RWPE1 (cell line): Measurements from ENCODE around the gene AKAP7.

Experiments
- CTCF ChIA-PET: fragments of 350-600 bp; sonication (Branson Sonifier 250); formaldehyde crosslinking; extraction: SDS; loops from one replicate; lab custom pipeline; 2021; lab: Yijun Ruan, JAX
- POLR2A ChIA-PET: fragments of 400-600 bp; formaldehyde crosslinking; extraction: SDS; loops from one replicate; lab custom pipeline; 2020; ENCODE audit warnings: antibody characterized with exemption; ENCODE audit not compliant: low non-redundant PET; lab: Yijun Ruan, JAX
- DNase-seq: peaks from one replicate; pipeline ENCODE4 v3.0.0; 2012; ENCODE audit warnings: low spot score
- H3K27ac ChIP-seq: fragments of 450-650 bp; 2 replicates; pipeline ENCODE4 v1.5.1; 2017
- TF ChIP-seq, protein P1 (sequence below): fragments of 450-650 bp; conservative IDR thresholded peaks from 2 replicates; pipeline ENCODE4 v1.5.1; 2017; ENCODE audit warnings: low read depth, mild to moderate bottlenecking

Gene AKAP7

DNA sequence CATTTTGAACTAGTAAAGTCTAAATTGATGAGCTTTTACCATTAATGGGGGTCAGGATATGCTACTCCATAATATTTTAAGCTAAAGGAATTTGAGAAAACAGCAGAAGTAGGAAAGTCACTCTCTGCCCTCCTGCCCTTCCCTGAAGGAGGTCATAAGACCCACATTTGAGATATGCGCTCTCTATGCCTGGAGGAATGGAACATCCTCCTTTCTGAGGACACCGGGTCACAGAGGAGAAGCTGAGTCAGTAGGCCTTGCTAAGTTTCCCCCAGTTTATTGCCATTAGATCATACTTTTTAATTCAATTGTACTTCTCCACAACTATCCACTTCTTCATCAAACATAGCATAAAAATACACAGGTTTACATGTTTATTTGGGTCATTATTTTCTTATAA lies 40.3 kb downstream of the AKAP7 start:
- CTCF ChIA-PET: no interaction called here
- TF ChIP-seq, protein P1, sequence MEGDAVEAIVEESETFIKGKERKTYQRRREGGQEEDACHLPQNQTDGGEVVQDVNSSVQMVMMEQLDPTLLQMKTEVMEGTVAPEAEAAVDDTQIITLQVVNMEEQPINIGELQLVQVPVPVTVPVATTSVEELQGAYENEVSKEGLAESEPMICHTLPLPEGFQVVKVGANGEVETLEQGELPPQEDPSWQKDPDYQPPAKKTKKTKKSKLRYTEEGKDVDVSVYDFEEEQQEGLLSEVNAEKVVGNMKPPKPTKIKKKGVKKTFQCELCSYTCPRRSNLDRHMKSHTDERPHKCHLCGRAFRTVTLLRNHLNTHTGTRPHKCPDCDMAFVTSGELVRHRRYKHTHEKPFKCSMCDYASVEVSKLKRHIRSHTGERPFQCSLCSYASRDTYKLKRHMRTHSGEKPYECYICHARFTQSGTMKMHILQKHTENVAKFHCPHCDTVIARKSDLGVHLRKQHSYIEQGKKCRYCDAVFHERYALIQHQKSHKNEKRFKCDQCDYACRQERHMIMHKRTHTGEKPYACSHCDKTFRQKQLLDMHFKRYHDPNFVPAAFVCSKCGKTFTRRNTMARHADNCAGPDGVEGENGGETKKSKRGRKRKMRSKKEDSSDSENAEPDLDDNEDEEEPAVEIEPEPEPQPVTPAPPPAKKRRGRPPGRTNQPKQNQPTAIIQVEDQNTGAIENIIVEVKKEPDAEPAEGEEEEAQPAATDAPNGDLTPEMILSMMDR: no peak
- DNase-seq: no peak
- H3K27ac ChIP-seq: no peak overlapping the region
- POLR2A ChIA-PET: no interaction called here

DNA sequence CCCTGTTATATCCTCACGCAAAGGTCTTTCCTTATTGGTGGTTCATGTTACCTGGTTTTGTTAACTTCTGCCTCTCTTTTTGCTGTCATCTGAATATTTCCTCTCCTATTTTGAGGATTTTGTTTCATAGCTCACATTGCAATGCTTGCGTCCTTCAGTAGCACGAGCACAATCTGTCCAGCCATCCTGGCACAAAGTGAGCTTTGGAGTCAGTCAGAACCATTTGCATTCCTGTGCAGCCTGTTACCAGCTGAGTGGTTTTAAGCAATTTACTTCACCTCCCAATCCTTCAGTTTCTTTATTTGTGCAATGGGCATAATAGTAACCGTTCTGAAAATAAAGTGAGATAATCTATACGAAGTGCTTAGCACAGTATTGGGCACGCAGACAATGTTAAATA lies 42.7 kb downstream of the AKAP7 start:
- no peak for DNase-seq
- POLR2A ChIA-PET: no interaction called here
- CTCF ChIA-PET: no interaction called here
- TF ChIP-seq, protein P1: no peak
- H3K27ac ChIP-seq: no peak overlapping the region

DNA sequence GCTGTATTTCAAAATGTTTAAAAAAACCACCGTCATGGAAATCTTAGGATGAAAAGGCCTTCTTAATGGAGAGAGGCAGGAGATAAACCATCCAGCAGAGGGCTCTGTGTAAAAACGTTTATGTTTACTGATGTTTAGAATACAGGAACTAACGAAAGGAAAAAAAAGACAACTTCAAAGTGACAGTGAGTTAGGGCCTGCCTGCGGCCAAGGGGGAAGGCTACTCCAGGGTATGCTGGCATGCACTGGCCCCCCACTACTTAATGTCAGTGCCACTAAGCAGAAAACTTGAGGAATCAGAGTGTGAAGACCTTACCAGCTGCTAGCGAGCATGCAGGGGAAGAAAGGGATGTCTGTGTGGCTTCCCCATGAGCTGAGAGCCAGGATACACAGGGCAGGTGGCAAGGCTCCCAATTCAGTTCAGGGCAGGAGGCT lies 47.7 kb downstream of the AKAP7 start:
- no peak for DNase-seq
- no peak overlapping the region for H3K27ac ChIP-seq
- ChIA-PET CTCF (interaction anchor here (0.7 to 1.0 kb wide), 3 partner anchors 190 to 931 kb away, joined by 3 to 4 read pairs (median 3); no protein-coding TSS in a partner anchor), POLR2A (no interaction called here)
- TF ChIP-seq, protein P1: no peak

DNA sequence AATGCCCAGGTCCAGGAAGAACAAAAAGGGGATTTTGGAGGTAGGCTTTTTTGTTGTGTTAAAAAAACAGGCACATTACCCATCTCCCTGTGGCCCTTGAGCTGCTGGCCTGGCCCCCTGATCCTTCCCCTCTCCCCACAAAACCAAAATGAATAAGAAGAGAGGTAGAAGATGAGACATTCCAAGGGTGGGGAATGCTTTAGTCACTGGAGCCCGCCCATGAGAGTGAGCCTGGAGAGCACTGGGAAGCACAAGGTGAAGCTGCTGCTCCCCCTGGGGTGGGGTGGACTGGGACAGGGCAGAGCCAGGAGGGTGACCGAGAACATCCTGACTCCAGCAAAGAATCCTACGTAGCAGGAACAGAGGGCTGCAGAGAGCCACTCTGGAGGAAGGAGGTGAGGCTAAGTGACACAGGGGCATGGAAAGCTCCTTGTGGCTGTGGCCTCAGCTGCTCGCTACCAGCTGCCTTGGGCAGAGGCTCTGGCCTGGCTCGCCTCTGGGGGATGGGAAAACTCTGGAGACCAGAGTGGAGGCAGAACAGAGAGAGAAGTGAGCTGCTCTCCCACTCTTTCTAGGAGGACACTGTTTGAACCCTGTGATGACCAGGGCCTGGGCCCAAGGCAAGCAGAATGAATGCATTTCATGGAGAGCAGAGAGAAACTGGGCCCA lies 48.3 kb downstream of the AKAP7 start:
- CTCF ChIA-PET: interaction anchor here (1.0 kb wide), 1 partner anchor 350 kb away, joined by 3 read pairs; no protein-coding TSS in a partner anchor
- POLR2A ChIA-PET: no interaction called here
- TF ChIP-seq, protein P1: no peak
- H3K27ac ChIP-seq: no peak overlapping the region
- no peak for DNase-seq

DNA sequence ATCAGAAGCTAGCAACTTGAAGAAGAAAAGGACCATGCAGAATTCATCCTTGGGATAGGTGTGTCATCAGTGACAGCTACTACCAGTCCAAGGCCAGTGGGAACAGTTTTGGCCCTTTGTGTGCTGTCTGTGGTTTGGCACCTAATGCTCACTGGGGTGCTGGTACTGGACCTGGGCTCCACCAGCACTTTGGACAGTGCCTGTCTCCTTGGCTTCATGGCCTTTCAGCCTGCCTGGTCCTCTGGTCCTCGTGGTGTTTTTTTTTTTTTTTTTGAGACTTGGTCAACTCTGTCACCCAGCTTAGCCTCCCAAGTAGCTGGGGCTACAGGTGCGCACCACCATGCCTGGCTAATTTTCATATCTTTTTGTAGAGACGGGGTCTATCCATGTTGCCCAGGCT lies 56.3 kb downstream of the AKAP7 start:
- TF ChIP-seq, protein P1: no peak
- no peak overlapping the region for H3K27ac ChIP-seq
- POLR2A ChIA-PET: no interaction called here
- no peak for DNase-seq
- CTCF ChIA-PET: no interaction called here

DNA sequence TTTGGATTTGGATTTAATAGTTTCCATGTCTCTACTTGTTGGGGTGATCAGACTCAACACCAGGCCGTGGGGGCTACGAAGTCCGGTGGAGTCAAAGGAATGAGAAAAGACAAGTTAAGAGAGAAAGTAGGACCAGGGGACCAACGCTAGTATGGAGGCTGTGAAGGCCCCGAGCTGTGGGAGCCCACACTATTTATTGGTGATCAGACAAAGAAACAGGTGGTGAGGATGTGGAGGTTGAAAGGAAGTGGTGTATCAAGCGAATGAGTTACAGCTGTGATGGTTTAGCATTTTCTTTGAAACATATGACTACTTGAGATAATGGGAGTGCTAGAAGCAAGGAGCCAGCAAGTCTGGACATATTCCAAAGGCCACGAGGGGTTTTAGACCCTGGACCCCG lies 62.4 kb downstream of the AKAP7 start:
- no peak for DNase-seq
- TF ChIP-seq, protein P1: no peak
- no peak overlapping the region for H3K27ac ChIP-seq
- ChIA-PET POLR2A (no interaction called here), CTCF (no interaction called here)
